Endodermal cell (in vitro differentiated cells): ENCODE measurements around the gene RPL12. TPM values are rescaled to one million over a fixed set of nuclear protein-coding genes. Genes with fewer than 3 reads are reported as not detected.
A peak's percentile ranks its signal among the peaks of the same experiment; 100 is the strongest.

Source experiments
- DNase-seq: peaks from one replicate; pipeline ENCODE4 v3.0.0-alpha.2; 2017
- H3K27ac ChIP-seq: 2 replicates; pipeline ENCODE4 v1.5.1; 2013; ENCODE audit warnings: mild to moderate bottlenecking, low read depth, low read length, moderate library complexity
- H3K27me3 ChIP-seq: 2 replicates; pipeline ENCODE4 v1.6.1; 2013; ENCODE audit warnings: mild to moderate bottlenecking, low read length, moderate library complexity; ENCODE audit not compliant: insufficient read depth, control insufficient read depth, poor library complexity, severe bottlenecking
- H3K36me3 ChIP-seq: 2 replicates; pipeline ENCODE4 v1.7.0; 2013; ENCODE audit warnings: mild to moderate bottlenecking, low read length, moderate library complexity; ENCODE audit not compliant: control insufficient read depth, insufficient read depth
- H3K4me1 ChIP-seq: one replicate; pipeline ENCODE4 v1.7.0; 2013; ENCODE audit warnings: low read length; ENCODE audit not compliant: control insufficient read depth, insufficient read depth
- H3K4me3 ChIP-seq: 2 replicates; pipeline ENCODE4 v1.5.1; 2013; ENCODE audit warnings: mild to moderate bottlenecking, low read length, moderate library complexity
- H3K9ac ChIP-seq: 2 replicates; pipeline ENCODE4 v1.6.1; 2013; ENCODE audit warnings: mild to moderate bottlenecking, low read length, moderate library complexity; ENCODE audit not compliant: poor library complexity, severe bottlenecking; ENCODE audit errors: extremely low read depth
- H3K9me3 ChIP-seq: 2 replicates; pipeline ENCODE4 v1.6.1; 2013; ENCODE audit warnings: mild to moderate bottlenecking, low read length, moderate library complexity; ENCODE audit not compliant: control insufficient read depth
- H3K27ac Mint-ChIP-seq: 2 replicates; pipeline ENCODE4 v1.8.0; 2020; ENCODE audit warnings: mixed read lengths
- H3K27me3 Mint-ChIP-seq: 2 replicates; pipeline ENCODE4 v1.8.0; 2021; ENCODE audit warnings: mild to moderate bottlenecking, mixed read lengths; ENCODE audit not compliant: insufficient read depth
- H3K36me3 Mint-ChIP-seq: 2 replicates; pipeline ENCODE4 v1.8.0; 2020; ENCODE audit warnings: low read depth, mixed read lengths
- H3K4me1 Mint-ChIP-seq: 2 replicates; pipeline ENCODE4 v1.8.0; 2020; ENCODE audit warnings: mixed read lengths
- H3K4me3 Mint-ChIP-seq: 2 replicates; pipeline ENCODE4 v1.8.0; 2020; ENCODE audit warnings: mild to moderate bottlenecking, moderate library complexity, mixed read lengths
- H3K9me3 Mint-ChIP-seq: 2 replicates; pipeline ENCODE4 v1.8.0; 2020; ENCODE audit warnings: mild to moderate bottlenecking, mixed read lengths
- CTCF ChIP-seq: fragments of 200-600 bp; sonication (generic); conservative IDR thresholded peaks from 2 replicates; pipeline ENCODE4 v1.5.0; 2021; ENCODE audit warnings: antibody characterized with exemption, mild to moderate bottlenecking
- WGBS, 2 experiments: methylation state at CpG; one replicate each; pipeline versions ENCODE4 v1.1.5 to v1.1.7; 2013; ENCODE audit warnings: missing lambda C conversion rate in 2 of 2, mixed read lengths in 1 of 2; ENCODE audit not compliant: insufficient coverage in 1 of 2, insufficient read length in 1 of 2; 5-methylcytosine and 5-hydroxymethylcytosine counted together
- total RNA-seq, 2 donors: library from RNA; stranded (reverse); fragmentation: NEBNext Ultra II Directional in 1 of 2; extraction: Animal tissue kit (Norgen Biotek cat#: 25700) in 1 of 2; gene quantifications; 2 replicates in 1 of 2; 3 replicates in 1 of 2; pipeline ENCODE4 v1.2.1, GENCODE V29; 2021

RPL12 gene
- total RNA-seq, 2 donors from 2014 or later = 1,241 to 1,436 TPM

- no peak overlapping the region for H3K4me3 Mint-ChIP-seq
- 91 to 100% methylated on average over 5 to 7 of the region's 7 CpGs for WGBS, 2 experiments
- Histone ChIP-seq H3K27ac (no peak overlapping the region), H3K4me3 (no peak overlapping the region), H3K9ac (no peak overlapping the region), H3K4me1 (peaks cover 6% of the 10 kb centered on the region), H3K36me3 (no peaks in the 10 kb centered on the region), H3K27me3 (no peaks in the 10 kb centered on the region), H3K9me3 (no peaks in the 10 kb centered on the region)
- H3K4me1 Mint-ChIP-seq = peaks cover 20% of the 10 kb centered on the region
- no peaks in the 10 kb centered on the region for H3K9me3 Mint-ChIP-seq
- no peak for TF ChIP-seq CTCF
- no peaks in the 10 kb centered on the region for H3K27me3 Mint-ChIP-seq
- DNase-seq = no peak
- no peak overlapping the region for H3K27ac Mint-ChIP-seq
- peaks cover 2% of the 10 kb centered on the region for H3K36me3 Mint-ChIP-seq
These were observed 30.1 kb downstream of the RPL12 start for GRCh38 chr9:127421057-127421456.

- Mint-ChIP-seq H3K4me3 (no peak overlapping the region), H3K27me3 (no peaks in the 10 kb centered on the region), H3K4me1 (peaks cover 15% of the 10 kb centered on the region), H3K27ac (peak overlapping the region; percentile 21), H3K9me3 (no peaks in the 10 kb centered on the region), H3K36me3 (peaks cover 2% of the 10 kb centered on the region)
- TF ChIP-seq CTCF = no peak
- H3K9ac ChIP-seq = no peak overlapping the region
- no peaks in the 10 kb centered on the region for H3K27me3 ChIP-seq
- no peak overlapping the region for H3K4me3 ChIP-seq
- H3K36me3 ChIP-seq = no peaks in the 10 kb centered on the region
- no peaks in the 10 kb centered on the region for H3K9me3 ChIP-seq
- peaks cover 6% of the 10 kb centered on the region for H3K4me1 ChIP-seq
- H3K27ac ChIP-seq = no peak overlapping the region
- WGBS, 2 experiments = 90 to 95% methylated on average over 6 of the region's 6 CpGs
- DNase-seq = no peak
These were observed 31.9 kb downstream of the RPL12 start for GRCh38 chr9:127419348-127419747.

- Mint-ChIP-seq H3K27ac (no peak overlapping the region), H3K27me3 (no peaks in the 10 kb centered on the region), H3K4me3 (no peak overlapping the region), H3K36me3 (peaks cover 7% of the 10 kb centered on the region), H3K9me3 (no peaks in the 10 kb centered on the region), H3K4me1 (peaks cover 11% of the 10 kb centered on the region)
- Histone ChIP-seq H3K27me3 (no peaks in the 10 kb centered on the region), H3K9ac (no peak overlapping the region), H3K4me1 (peaks cover 6% of the 10 kb centered on the region), H3K4me3 (no peak overlapping the region), H3K9me3 (no peaks in the 10 kb centered on the region), H3K36me3 (no peaks in the 10 kb centered on the region), H3K27ac (no peak overlapping the region)
- TF ChIP-seq CTCF = peak; percentile 75
- DNase-seq = peak; percentile 93
- WGBS, 2 experiments = 67 to 72% methylated on average over 8 to 12 of the region's 12 CpGs
These were observed 33.2 kb downstream of the RPL12 start for GRCh38 chr9:127418037-127418471.
